Astrocyte of the cerebellum (primary cell): ENCODE measurements around the gene MAEA.

Experiments used
- DNase-seq: peaks from one replicate; pipeline ENCODE4 v3.0.0-alpha.2; 2011; ENCODE audit warnings: low read depth
- H3K4me3 ChIP-seq: 2 replicates; pipeline ENCODE4 v1.5.1; 2011; ENCODE audit warnings: mild to moderate bottlenecking, low read depth, low read length, moderate library complexity
- CTCF ChIP-seq: IDR thresholded peaks from 2 replicates; pipeline ENCODE4 v1.5.1; 2012; ENCODE audit warnings: low read length, low read depth, moderate library complexity, mild to moderate bottlenecking; ENCODE audit errors: missing control alignments
- in situ Hi-C: cut with HindIII; loops from 2 replicates; pipeline ENCODE4 v1.10.0; 2017; ENCODE audit warnings: low sequenced_read_pairs

The MAEA gene

GRCh38 chr4:1309261-1310010 lies 19.7 kb downstream of the MAEA start:
- DNase-seq = peak; percentile 71
- in situ Hi-C loops = no loop called here
- H3K4me3 ChIP-seq = peak overlapping the region; percentile 38
- TF ChIP-seq CTCF = no peak

GRCh38 chr4:1310031-1310795 lies 20.5 kb downstream of the MAEA start:
- no peak for DNase-seq
- in situ Hi-C loops = no loop called here
- H3K4me3 ChIP-seq = peak overlapping the region; percentile 38
- no peak for TF ChIP-seq CTCF

GRCh38 chr4:1310796-1311631 lies 21.3 kb downstream of the MAEA start:
- DNase-seq = no peak
- TF ChIP-seq CTCF = no peak
- in situ Hi-C loops = no loop called here
- no peak overlapping the region for H3K4me3 ChIP-seq

GRCh38 chr4:1312821-1313640 lies 23.3 kb downstream of the MAEA start:
- no peak for DNase-seq
- H3K4me3 ChIP-seq = no peak overlapping the region
- TF ChIP-seq CTCF = no peak
- in situ Hi-C loops = no loop called here

GRCh38 chr4:1315306-1315705 lies 25.6 kb downstream of the MAEA start:
- no peak for TF ChIP-seq CTCF
- no peak overlapping the region for H3K4me3 ChIP-seq
- DNase-seq = no peak
- in situ Hi-C loops = no loop called here
